ENCODE results near the gene WNT5B.

DNA sequence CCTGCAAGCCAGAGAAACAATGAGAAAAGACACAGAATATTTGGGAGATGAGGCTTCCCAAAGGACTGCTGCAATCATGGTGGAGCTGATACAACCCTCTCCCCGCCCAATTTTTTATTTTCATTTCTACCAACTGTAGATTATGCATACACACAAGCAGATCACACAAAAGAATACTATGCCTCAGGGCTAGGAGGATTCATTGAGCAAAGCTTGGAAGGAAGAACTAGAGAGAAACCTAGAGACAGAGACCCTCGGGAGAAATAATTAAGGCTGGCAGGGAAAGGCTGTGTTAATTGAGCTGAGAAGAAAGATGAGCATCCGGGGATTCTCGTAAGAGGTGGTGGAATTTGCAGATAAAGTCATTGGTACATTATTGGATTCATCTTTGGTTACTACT lies 9.9 kb upstream of the WNT5B start:
- TF ChIP-seq, protein P1, sequence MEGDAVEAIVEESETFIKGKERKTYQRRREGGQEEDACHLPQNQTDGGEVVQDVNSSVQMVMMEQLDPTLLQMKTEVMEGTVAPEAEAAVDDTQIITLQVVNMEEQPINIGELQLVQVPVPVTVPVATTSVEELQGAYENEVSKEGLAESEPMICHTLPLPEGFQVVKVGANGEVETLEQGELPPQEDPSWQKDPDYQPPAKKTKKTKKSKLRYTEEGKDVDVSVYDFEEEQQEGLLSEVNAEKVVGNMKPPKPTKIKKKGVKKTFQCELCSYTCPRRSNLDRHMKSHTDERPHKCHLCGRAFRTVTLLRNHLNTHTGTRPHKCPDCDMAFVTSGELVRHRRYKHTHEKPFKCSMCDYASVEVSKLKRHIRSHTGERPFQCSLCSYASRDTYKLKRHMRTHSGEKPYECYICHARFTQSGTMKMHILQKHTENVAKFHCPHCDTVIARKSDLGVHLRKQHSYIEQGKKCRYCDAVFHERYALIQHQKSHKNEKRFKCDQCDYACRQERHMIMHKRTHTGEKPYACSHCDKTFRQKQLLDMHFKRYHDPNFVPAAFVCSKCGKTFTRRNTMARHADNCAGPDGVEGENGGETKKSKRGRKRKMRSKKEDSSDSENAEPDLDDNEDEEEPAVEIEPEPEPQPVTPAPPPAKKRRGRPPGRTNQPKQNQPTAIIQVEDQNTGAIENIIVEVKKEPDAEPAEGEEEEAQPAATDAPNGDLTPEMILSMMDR (IDR thresholded peaks at IDR 0.05; ENCODE audit: low read depth, low read length), result no peak
- TF ChIP-seq EZH2phosphoT487 (IDR thresholded peaks at IDR 0.05; ENCODE audit: low read depth), result no peak

All from OCI-LY3 (cell line).